Body of pancreas (tissue), 4 donors: ENCODE data around the gene RBM20. TPM values are rescaled to one million over a fixed set of nuclear protein-coding genes. Genes with fewer than 3 reads are reported as not detected.
"Not testable (repeated sequence)": the region's sequence is repeated elsewhere in the genome, so short reads cannot be mapped to it uniquely, and the experiment has no call there.

Experiments
- ATAC-seq: fragments of 150-250 bp; one replicate; pipeline ENCODE4 v1.9.1; 2016
- DNase-seq, 4 donors: peaks; one replicate each; pipeline ENCODE4 v3.0.0-alpha.2; 2019
- H3K27ac ChIP-seq, 4 donors: fragments of 200-600 bp; sonication (generic); 1 replicate in 3 of 4; 2 replicates in 1 of 4; pipeline versions ENCODE4 v1.5.1 to v1.6.1; 2016 to 2019; ENCODE audit warnings: mild to moderate bottlenecking in 1 of 4, mixed read lengths in 1 of 4, moderate library complexity in 1 of 4
- H3K27me3 ChIP-seq, 2 donors: fragments of 200-600 bp; sonication (generic); one replicate each; pipeline ENCODE4 v1.6.0; 2016; ENCODE audit warnings: mild to moderate bottlenecking in 1 of 2
- H3K36me3 ChIP-seq, 2 donors: fragments of 200-600 bp; sonication (generic); replicated peaks in 1 of 2; 2 replicates each; pipeline ENCODE4 v1.5.1; 2016; ENCODE audit warnings: low read depth in 2 of 2; ENCODE audit not compliant: insufficient read depth in 1 of 2
- H3K4me1 ChIP-seq: fragments of 200-600 bp; sonication (generic); one replicate; pipeline ENCODE4 v1.6.0; 2016
- H3K4me3 ChIP-seq, 2 donors: fragments of 200-600 bp; sonication (generic); 1 replicate in 1 of 2; 2 replicates in 1 of 2; pipeline ENCODE4 v1.5.1; 2016 to 2019
- H3K9me3 ChIP-seq, 3 donors: fragments of 200-600 bp; sonication (generic); 1 replicate in 2 of 3; 2 replicates in 1 of 3; pipeline ENCODE4 v1.5.1; 2016
- CTCF ChIP-seq, 7 experiments: fragments of 450-650 bp in 4 of 7; fragments of 200-600 bp in 3 of 7; sonication (generic) in 3 of 7; IDR thresholded peaks; one replicate each; pipeline ENCODE4 v1.5.1; 2016 to 2019; ENCODE audit warnings: antibody characterized with exemption in 7 of 7
- POLR2A ChIP-seq, 3 donors: fragments of 450-650 bp; IDR thresholded peaks; one replicate each; pipeline ENCODE4 v1.6.1; 2016; ENCODE audit warnings: antibody characterized with exemption in 3 of 3, mild to moderate bottlenecking in 2 of 3
- WGBS, 2 donors: methylation state at CpG; one replicate each; pipeline ENCODE4 v1.1.5; 2017; 5-methylcytosine and 5-hydroxymethylcytosine counted together
- intact Hi-C: fragments of 100-400 bp; cut with DNase I; formaldehyde crosslinking; loops from one replicate; pipeline ENCODE4 v1.15.1; 2023
- total RNA-seq, 2 donors: library from RNA; depleted of rRNA; stranded (reverse); fragments of >200 nt; gene quantifications; one replicate each; pipeline ENCODE4 v1.1.0, GENCODE V29; 2016

The RBM20 gene
- total RNA-seq, 2 donors from 2014 or later = 14.5 to 39.4 TPM

GRCh38 chr10:110765513-110766319 is 121.6 kb downstream of the RBM20 start:
- 84 to 85% methylated on average over 8 of the region's 8 CpGs for WGBS, 2 donors
- ATAC-seq (no peak), DNase-seq (no peak)
- H3K36me3 ChIP-seq = no peaks in the 10 kb centered on the region
- no peak for TF ChIP-seq POLR2A (IDR thresholded peaks at IDR 0.05)
- no peak for TF ChIP-seq CTCF (IDR thresholded peaks at IDR 0.05)
- no peaks in the 10 kb centered on the region for H3K9me3 ChIP-seq
- intact Hi-C loops = no loop called here
- peaks cover 4% of the 10 kb centered on the region for H3K4me1 ChIP-seq
- no peak overlapping the region for H3K4me3 ChIP-seq
- H3K27me3 ChIP-seq = no peaks in the 10 kb centered on the region
- no peak overlapping the region for H3K27ac ChIP-seq

- ATAC-seq, H3K9me3 ChIP-seq, DNase-seq, H3K4me3 ChIP-seq, intact Hi-C loops, H3K4me1 ChIP-seq, H3K27me3 ChIP-seq, H3K36me3 ChIP-seq, H3K27ac ChIP-seq: not testable (repeated sequence)
- WGBS, 2 donors = 94 to 97% methylated on average over 14 to 16 of the region's 29 CpGs
These were observed 123.5 kb downstream of the RBM20 start for GRCh38 chr10:110767601-110768000.

- Histone ChIP-seq H3K27me3 (no peaks in the 10 kb centered on the region), H3K4me3 (no peak overlapping the region), H3K4me1 (peaks cover 4% of the 10 kb centered on the region), H3K36me3 (no peaks in the 10 kb centered on the region), H3K9me3 (no peaks in the 10 kb centered on the region), H3K27ac (no peak overlapping the region)
- ATAC-seq (no peak), DNase-seq (no peak)
- TF ChIP-seq POLR2A (IDR thresholded peaks at IDR 0.05) (no peak), CTCF (IDR thresholded peaks at IDR 0.05) (no peak)
- intact Hi-C loops = no loop called here
- 79 to 87% methylated on average over 3 of the region's 3 CpGs for WGBS, 2 donors
These were observed 126.1 kb downstream of the RBM20 start for GRCh38 chr10:110770243-110770642.

- no peak overlapping the region for H3K4me3 ChIP-seq
- TF ChIP-seq POLR2A (IDR thresholded peaks at IDR 0.05) = no peak
- TF ChIP-seq CTCF (IDR thresholded peaks at IDR 0.05) = no peak
- ATAC-seq (no peak), DNase-seq (no peak)
- H3K27ac ChIP-seq = no peak overlapping the region
- H3K36me3 ChIP-seq = no peaks in the 10 kb centered on the region
- H3K4me1 ChIP-seq = peaks cover 4% of the 10 kb centered on the region
- H3K9me3 ChIP-seq = no peaks in the 10 kb centered on the region
- no peaks in the 10 kb centered on the region for H3K27me3 ChIP-seq
- 84 to 88% methylated on average over 1 of the region's 1 CpG for WGBS, 2 donors
- intact Hi-C loops = no loop called here
These were observed 127.3 kb downstream of the RBM20 start for GRCh38 chr10:110771486-110771885.

- H3K9me3 ChIP-seq = no peaks in the 10 kb centered on the region
- 92 to 93% methylated on average over 4 of the region's 4 CpGs for WGBS, 2 donors
- TF ChIP-seq POLR2A (IDR thresholded peaks at IDR 0.05) (no peak), CTCF (IDR thresholded peaks at IDR 0.05) (no peak)
- intact Hi-C loops = no loop called here
- ATAC-seq (no peak), DNase-seq (no peak)
- no peaks in the 10 kb centered on the region for H3K27me3 ChIP-seq
- H3K4me1 ChIP-seq = peaks cover 4% of the 10 kb centered on the region
- H3K27ac ChIP-seq = no peak overlapping the region
- H3K4me3 ChIP-seq = no peak overlapping the region
- no peaks in the 10 kb centered on the region for H3K36me3 ChIP-seq
These were observed 127.9 kb downstream of the RBM20 start for GRCh38 chr10:110771991-110772390.
